Inferior parietal cortex (tissue), 1 donor: ENCODE results near the gene HDGF.
A peak's percentile ranks its signal among the peaks of the same experiment; 100 is the strongest.

Source experiments
- DNase-seq: peaks from one replicate; pipeline ENCODE4 v3.0.0-alpha.2; 2016; ENCODE audit errors: extremely low spot score

The HDGF gene

DNA sequence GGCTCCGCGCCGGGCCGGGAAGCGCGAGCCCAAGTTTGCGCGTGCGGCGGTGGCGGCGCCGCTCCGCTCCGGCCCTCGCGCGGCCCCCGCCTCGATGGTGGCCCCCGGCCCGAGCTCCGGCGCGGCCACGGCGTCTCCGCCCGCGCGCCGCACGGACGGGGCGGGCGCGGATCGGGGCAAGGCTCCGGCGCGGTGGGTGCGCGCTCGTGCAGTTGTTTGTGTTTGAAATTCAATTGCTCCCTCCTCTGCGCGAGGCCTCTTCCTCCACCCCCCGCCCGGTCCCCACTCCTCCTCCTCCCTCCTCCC is at the start of gene HDGF:
Gene HDGF, minus strand, starts transcription at position 225 of the 306 bp plus-strand sequence. CDS start 246 bp downstream, outside the sequence.
- no peak for DNase-seq

GRCh38 chr1:156797212-156797871 is 45.9 kb upstream of the HDGF start:
- DNase-seq = peak; percentile 74

GRCh38 chr1:156796340-156797097 is 45.0 kb upstream of the HDGF start:
- no peak for DNase-seq

DNA sequence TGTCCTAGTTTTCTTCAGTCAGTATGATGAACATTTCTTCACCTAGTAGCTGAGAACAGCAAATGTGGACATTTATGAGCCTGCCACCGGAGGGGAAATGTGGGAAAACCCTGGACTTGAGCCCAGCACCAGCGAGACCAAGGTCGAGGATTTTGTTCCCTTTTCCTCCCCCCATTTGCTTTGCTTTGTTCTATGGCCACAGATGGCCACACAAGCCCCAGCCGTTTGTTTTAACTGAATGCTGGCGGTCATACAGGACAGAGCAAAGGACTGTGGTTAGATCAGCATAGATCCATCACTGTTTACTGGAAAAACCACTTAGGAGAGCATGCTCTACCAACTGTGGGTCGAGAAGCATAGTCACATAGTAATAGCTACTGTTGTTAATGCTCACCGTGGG is 44.3 kb upstream of the HDGF start:
- peak; percentile 76 for DNase-seq

DNA sequence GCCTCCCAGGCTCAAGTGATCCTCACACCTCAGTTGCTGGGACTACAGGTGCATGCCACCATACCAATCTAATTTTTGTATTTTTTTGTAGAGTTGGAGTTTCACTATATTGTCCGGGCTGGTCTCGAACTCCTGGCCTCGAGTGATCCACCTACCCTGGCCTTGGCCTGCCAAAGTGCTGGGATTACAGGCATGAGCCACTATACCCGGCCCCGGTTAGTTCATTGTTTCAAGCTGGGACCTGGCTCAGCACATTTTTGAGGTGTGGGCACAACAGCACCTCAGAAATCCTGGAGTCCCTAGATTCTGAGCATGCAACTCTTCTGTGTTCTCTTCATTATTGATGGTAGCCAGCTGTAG is 43.9 kb upstream of the HDGF start:
- DNase-seq = no peak

DNA sequence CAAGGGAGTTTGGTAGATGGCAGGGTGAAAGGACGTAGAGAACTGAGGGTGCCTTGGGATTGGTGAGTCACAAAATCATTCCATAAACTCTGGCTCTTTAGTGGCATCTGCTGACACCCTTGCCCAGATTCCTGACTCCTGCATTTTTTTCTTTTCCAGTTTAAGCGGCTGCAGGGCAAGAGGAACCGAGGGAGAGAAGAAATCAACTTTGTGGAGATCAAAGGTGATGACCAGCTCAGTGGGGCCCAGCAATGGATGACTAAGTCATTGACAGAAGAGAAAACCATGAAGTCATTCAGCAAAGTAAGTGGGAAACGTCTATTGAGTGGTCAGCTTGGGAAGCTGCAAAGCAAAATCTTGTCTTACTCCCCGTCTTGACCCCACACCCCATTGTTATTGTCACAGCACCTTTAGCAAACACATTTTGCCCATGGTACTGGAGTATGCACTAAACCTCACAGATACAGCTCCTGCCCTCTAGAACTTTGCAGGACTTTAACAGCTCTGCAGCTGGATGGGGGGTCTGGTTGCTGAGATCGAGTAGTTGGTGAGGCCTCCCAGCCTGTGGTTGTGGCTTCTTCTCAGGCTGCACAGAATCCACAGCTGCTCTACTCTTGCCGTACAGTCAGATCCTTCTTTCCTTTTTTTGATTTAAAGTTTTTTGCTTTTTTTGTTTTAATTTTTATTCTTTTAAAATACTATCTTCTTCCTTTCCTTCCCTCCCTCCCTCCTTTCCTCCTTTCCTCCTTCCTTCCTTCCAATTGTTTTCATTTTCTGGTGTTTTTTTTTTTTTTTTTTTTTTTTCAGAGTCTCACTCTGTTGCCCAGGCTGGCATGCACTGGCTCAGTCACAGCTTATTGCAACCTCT is 43.3 kb upstream of the HDGF start:
- no peak for DNase-seq

DNA sequence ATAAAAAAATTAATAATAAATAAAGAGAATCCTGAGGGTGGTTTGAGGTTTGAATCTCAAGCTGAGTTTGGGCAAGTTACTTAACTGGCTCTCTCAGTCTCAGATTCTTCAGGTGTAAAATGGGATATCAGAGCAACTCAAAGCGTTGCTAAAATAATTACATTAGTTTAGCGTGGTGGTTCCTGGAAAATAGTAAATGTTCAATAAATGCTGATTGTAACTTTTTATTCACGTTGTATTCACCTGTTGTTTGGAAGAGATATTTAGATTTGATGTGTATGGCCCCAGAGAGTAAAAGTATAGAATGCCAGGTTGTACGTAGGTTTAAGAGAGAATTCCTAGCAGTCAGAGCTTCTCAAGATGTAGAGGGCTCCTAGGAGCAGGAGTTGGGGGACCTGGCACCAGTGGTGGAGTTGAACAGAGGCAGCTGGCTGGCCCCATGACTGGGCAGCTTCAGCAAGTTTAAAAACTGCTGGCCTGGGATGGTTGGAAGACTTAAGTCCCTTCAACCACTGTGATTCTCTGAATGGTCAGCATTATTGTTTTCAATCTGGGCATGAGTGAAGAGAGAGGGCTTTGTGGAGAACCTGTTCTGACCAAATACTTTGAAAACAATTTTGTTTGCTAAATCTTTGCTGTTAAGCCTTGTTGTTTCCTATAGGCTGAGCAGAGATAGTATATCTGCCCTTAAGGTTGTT is 38.3 kb upstream of the HDGF start:
- no peak for DNase-seq

- DNase-seq = no peak
These were observed 36.7 kb upstream of the HDGF start for GRCh38 chr1:156788136-156788535.

DNA sequence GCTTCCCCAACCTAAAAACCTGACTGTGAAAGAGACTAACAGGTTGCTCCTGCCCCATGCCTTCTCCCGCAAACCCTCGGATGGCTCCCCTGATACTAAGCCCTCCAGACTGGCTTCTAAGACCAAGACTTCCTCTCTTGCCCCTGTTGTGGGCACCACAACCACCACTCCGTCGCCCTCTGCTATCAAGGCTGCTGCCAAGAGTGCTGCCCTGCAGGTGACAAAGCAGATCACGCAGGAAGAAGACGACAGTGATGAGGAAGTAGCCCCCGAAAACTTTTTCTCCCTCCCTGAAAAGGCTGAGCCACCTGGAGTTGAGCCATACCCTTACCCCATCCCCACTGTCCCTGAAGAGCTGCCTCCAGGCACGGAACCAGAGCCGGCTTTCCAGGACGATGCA is 35.2 kb upstream of the HDGF start:
- DNase-seq = no peak

- DNase-seq = no peak
These were observed 34.0 kb upstream of the HDGF start for GRCh38 chr1:156785458-156785857.

DNA sequence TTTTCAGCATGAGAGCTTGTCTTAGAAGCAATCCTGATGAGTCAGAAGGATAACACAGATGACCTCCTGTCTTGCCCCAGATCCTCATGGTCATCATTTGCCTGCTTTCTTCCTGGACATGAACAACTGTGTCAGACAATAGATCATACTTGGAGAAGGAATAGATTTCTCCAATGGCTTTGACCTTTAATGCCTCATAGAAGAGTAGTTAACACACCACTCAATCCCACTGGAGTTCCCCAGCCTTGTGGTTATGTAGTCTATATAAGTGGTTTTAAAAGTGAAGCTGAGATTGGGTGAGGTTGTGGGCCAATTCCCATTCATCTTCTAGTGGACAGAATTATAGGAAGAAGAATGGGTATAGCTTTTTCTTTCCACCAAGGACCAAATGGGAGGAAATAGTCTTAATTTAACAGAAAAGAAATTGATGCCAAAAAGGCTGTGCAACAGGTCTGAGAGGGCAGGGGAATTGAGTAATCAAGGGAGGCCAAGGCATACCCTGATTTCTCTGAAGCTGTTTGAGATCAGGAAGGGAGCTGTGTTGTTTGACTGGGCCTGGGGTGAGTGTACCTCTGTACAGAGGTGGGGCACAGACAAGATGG is 30.2 kb upstream of the HDGF start:
- no peak for DNase-seq

DNA sequence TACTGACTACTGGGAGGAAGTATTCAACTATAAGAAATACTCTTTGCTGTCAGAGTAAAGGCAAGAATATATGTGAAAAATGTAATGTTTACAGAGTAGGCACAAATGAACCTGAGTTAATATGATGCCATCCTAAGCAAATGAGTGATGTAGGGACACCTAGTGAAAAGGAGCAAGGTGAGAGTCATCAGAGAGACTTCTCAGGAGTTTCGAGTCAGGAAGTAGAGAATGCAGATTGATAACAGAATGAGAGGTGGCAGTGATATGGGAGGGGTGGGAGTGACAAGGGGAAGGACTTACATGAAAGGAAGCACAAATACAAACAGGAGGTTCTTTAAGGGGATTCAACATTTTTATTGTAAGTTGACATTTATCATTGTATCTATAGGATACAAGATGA is 26.1 kb upstream of the HDGF start:
- no peak for DNase-seq

- DNase-seq = no peak
These were observed 25.5 kb upstream of the HDGF start for GRCh38 chr1:156776942-156777341.

DNA sequence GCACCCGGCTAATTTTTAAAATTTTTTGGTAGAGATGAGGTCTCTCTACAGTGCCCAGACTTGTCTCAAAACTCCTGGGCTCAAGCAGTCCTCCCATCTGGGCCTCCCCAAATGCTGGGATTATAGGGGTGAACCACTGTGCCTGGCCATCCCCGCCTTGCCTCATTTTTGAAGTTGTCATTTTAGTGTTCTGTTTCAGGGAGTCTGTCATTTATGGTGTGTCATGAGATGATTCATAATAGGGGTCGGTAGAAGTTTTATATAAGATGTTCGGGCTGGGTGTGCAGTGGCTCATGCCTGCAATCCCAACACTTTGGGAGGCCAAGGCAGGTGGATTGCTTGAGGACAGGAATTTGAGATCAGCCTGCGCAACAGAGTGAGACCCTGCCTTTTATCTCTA is 24.3 kb upstream of the HDGF start:
- DNase-seq = no peak

DNA sequence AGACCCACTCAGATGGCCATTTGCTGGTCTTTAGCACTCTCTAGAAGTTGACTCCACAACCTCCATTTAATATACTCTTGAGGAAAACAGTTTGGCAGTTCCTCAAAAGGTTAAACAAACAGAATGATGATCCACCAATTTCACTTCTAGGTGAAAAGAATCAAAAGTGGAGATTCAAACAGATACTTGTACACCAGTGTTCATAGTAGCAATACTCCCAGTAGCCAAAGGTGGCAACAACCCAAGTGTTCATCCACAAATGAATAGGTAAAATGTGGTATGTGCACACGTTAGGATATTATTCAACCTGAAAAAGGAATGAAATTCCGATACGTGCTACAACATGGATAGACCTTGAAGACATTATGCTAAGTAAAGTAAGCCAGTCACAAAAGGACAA is 22.1 kb upstream of the HDGF start:
- no peak for DNase-seq

GRCh38 chr1:156772728-156773497 is 21.4 kb upstream of the HDGF start:
- no peak for DNase-seq

DNA sequence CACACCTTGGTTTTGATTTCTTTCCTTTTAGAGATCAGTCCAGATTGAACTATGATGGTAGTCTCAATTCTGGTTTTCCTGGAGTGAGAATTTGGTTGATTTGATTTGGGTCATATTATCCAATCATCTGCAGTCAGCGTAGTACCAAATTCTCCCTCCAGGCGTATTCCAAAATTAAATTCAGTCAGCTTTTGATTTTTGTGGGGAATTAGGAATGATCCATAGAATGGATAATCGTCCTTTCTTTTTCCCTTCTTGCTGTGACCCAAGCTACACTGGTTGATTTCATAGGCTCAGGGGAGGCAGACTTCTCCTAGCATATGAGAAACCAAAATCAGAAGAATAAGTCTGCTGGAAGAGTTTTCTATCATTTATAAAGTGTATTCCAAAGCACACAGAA is 20.7 kb upstream of the HDGF start:
- no peak for DNase-seq

DNA sequence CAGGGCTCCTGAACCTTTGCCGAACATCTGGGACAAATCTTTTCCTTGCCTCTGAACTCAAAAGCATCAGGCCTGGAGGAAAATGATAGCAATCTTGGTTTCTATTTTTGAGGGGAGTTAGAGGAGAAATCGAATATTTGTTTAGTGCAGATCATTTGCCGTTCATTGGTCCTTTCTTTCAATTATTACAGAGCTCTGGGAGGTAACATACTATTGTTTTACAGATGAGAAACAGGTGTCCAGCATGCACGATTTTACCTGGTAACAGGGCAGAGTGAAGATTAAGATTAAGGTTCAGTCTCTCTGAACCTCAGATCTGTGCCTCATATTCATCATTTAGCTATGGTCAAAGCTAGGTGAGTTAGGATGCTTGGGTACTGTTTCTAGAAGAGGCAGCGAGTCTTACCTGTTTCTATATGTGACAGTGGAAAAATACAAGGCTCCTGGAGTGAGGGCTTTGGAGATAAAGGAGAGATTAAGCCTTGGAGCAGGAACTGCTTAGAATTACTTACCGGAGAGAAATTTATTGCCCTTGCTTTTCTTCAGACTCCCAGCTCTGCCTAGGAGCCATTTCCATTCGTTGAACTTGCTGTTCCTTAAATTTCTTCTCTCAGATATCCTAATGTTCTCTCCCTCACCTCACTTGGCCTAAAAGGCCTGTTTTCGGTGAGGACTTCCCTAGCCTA is 17.3 kb upstream of the HDGF start:
- DNase-seq = no peak

GRCh38 chr1:156767879-156768604 is 16.6 kb upstream of the HDGF start:
- no peak for DNase-seq
